Activated naive CD4-positive, alpha-beta T cell (primary cell): ENCODE results near the gene ELF4.

ENCODE experiments used
- DNase-seq, 4 experiments: peaks; one replicate each; lab custom pipeline; 2025; lab: John Stamatoyannopoulos, UW

Gene ELF4

DNA sequence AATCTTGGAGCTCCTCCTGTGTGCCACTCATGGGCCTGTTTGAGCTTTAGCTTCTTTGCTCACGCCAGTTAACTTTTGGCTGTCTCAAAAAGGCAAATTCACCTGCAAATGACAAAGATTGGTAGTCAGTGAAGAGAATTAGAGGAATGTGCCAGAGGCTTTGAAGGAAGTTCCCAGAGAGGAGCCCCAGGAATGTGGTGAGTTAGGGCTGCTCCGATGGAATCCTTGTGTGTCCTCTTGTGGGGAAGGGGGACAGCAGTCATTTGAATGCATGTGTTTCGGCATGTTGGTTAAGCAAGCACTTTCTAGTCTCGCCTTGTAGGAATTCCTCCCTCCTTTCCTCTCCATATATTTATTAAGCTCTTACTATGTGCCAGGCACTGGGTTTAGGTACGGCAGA is 62.9 kb downstream of the ELF4 start:
- no peak for DNase-seq

DNA sequence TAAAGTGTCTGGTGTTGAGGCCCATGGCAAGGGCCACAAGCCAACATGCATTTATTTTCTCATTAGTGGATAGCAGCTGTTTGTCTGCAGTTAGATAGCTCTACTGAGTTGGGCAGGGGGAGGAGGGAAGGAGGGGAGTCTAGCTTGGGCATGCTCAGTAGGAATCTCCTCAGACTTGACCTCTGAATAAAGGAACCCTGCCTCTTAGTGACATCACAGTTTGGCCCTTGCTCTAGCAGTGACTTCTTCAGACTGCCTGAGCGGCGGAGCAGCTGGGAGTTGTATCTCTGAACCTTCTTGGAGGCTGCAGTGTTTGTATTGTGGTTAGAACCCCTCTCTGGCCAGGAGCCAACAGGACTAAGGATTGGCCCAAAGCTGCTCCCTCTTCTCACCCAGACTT is 70.5 kb downstream of the ELF4 start:
- no peak for DNase-seq

DNA sequence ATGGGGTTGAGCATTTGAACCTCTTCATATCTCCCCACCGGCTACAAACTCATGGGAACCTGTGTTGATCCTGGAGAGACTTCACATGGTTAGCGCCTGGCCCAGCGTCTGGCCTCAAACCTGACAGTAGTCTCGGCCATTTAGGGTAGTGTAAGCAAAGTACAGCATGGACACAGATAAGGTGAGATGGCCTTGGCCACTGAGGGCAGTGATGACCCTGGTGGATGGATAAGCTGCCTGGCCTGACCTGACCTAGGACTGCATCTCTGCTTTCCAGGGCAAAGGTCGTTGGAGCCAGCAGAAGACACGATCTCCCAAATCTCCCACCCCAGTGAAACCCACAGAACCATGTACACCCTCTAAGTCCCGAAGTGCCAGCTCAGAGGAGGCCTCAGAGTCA is 76.1 kb downstream of the ELF4 start:
- no peak for DNase-seq

DNA sequence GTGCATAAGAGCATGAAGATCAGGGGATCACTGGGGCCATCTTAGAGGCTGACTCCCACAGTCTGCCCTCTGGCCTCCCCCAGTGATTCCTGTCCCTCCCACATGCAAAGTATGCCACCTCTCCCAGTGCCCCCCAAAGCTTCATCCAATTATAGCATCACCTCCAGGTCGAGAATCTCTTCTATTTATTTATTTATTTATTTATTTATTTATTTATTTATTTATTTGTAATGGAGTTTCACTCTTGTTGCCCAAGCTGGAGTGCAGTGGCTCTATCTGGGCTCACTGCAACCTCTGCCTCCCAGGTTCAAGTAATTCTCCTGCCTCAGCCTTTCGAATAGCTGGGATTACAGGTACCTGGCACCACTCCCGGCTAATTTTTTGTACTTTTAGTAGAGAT is 77.7 kb downstream of the ELF4 start:
- DNase-seq, result no peak

DNA sequence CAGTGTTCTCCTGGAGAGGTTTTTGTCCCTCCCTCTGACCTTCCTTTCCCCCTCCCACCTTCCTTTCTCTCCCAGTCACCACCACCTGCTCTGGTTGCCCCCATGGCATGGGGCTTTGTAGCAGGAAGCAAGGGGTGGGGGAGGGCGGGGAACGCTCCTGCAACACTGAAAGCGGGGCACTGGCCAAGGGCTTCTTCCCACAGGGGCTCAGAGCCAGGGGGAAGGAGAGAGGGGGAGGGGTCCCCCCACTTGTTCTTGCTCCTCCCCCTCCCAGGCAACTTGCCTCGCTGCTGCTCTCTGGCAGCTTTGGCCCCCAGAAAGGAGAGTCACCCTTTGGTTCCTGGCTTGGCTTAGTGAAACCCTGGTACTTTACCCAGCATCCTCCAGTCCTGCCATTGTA is 79.5 kb downstream of the ELF4 start:
- DNase-seq, result no peak

DNA sequence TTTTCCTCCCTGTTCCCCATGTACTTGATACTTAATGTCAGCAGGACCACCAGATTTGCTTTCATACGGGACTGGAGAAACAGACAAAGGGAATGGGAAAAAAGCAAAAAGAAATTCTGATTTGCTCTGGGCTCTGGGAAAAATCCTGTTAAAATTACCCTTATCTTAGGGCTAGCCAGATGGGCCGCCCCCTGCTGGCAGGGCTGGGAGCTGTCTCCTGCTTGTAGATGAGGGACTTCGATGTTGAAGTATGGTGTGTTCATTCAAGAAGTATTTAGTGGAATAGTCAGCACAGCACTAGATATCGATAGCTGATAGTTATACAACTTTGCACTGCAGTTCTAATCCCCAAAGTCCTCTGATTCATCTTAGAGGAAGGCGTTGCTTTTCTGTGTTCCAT is 82.1 kb downstream of the ELF4 start:
- DNase-seq, result peak; percentile 2 to 51 (median 14)

DNA sequence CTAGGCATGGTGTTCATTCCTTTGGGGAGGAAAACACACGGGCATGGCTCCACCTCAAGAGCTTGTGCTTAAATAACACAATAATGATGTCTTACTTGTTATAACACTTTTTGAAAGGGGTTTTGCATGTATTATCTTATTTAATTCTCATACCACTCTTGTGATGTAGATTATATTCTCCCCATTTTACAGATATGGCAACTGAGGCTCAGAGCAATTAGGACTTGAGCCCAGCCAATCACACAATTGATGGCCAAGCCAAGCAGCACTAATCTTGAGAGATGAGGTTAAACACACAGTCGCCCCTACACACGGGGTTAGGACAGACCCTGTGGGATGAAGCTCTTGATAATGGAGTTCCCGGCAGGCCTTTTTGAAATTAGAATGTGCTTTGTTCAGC is 82.7 kb downstream of the ELF4 start:
- no peak for DNase-seq

DNA sequence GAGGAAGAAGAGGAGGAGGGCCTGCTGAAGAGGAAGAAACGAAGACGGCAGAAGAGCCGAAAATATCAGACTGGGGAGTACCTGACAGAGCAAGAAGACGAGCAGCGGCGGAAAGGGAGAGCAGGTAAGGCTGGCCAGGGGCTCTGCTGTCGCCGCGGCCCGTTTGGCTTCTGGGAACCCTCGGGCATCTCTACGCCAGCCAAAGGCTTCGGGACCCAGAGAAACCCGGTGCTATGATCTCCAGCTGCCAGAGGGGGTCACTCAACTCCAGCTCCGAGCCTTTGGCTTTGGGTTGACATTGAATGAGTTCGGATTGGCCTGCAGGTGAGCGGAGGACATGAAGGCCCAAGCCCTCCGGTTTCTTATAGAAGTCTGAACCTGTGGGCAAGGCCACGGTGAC is 85.0 kb downstream of the ELF4 start:
- DNase-seq, result no peak

DNA sequence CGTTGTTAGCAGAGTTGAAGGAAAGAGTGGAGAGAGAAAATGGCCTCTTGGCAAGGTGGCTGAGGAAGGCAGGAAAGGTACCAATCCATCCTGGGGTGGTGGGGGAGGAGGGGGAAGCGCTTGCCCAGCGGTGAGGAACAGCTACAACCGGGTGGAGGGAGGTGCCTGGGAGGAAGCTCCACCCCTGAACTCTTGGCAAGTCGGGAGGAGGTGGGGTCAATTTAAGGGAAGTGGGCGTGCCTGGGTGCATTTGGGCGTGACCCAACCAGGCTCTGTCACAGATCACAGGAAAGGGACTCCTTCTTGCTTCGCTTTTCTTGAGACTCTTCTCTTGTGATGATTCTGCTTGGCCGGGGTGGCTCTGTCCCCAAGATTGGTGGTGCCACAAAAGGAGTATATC is 86.2 kb downstream of the ELF4 start:
- peak in 3 of 4 experiments; percentile 10 to 69 (median 57) for DNase-seq

DNA sequence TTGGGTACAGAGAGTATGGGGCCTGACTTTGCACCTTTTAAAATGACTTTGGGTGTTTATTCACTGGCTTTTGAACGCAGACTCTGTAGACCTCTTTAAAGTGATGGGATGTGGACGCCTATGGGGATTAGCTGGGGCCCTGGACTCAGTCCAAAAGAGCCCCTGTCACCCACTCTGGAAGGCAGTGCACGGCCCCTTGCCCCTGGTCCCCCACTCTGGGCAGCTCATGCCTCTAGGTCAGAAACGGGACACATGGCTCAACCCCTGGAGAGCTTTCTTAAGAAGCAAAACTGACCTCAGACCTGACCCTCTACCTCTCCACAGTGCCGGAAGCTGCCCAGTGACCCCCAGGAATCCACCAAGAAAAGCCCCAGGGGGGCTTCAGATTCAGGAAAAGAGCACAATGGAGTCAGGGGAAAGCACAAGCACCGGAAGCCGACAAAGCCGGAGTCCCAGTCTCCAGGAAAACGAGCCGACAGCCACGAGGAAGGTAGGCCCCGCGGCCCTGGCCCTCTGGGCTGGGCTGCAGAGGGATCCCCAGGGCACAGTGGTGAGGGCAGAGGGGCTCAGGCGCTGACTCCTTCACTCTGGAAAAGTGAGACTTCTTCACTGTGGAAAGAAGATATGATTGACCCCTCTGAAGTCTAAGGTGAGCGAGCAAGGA is 89.5 kb downstream of the ELF4 start:
- no peak for DNase-seq

DNA sequence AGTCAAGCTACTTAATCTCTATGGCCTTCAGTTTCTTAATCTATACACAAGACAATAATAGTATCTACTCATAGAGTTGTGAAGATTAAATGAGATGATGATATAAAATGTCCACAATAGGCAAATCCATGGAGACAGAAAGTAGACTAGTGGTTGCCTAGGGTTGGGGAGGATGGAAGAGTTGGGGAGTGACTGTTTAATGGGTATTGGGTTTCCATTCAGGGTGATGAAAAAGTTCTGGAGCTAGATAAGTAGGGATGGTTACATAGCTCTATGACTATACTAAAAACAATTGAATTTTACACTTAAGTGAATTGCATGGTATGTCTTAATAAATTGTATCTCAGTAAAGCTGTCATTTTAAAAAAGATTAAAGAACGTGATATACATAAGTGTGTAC is 92.2 kb downstream of the ELF4 start:
- no peak for DNase-seq

DNA sequence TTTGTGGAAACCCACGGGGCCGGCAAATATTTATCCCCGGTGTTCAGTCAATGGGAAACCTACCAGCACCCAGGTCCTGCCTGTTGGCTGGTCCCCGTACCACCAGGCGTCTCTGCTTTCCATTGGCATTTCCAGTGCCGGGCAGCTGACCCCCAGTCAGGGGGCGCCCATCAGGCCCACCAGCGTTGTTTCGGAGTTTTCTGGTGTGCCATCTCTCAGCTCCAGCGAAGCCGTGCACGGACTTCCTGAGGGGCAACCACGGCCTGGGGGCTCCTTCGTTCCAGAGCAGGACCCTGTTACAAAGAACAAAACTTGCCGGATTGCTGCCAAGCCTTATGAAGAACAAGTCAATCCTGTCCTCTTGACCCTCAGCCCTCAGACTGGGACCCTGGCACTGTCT is 95.1 kb downstream of the ELF4 start:
- no peak for DNase-seq
